Right ventricle myocardium superior (tissue), 1 donor: Measurements from ENCODE around the gene EXOC4. TPM values are rescaled to one million over a fixed set of nuclear protein-coding genes. Genes with fewer than 3 reads are reported as not detected.

Experiments used
- ATAC-seq: fragments of 200-7000 bp; cut with Tn5 transposase; one replicate; pipeline ENCODE4 v1.9.1; 2020; ENCODE audit warnings: mild to moderate bottlenecking; ENCODE audit not compliant: poor library complexity
- DNase-seq: peaks from one replicate; pipeline ENCODE4 v3.0.0-alpha.2; 2020
- intact Hi-C: fragments of 100-400 bp; cut with DNase I; formaldehyde crosslinking; loops from one replicate; pipeline ENCODE4 v1.11.2; 2022
- total RNA-seq: library from RNA; stranded (reverse); fragmentation: NEBNext Ultra II Directional; extraction: Animal tissue kit (Norgen Biotek cat#: 25700); gene quantifications from one replicate; pipeline ENCODE4 v1.2.1, GENCODE V29; 2021
- donor health status: DM: no; HTN: yes; CAD: no; lungs with severe emphysema.

Gene EXOC4
- total RNA-seq, 1 donor from 2014 or later: 32.5 TPM

DNA sequence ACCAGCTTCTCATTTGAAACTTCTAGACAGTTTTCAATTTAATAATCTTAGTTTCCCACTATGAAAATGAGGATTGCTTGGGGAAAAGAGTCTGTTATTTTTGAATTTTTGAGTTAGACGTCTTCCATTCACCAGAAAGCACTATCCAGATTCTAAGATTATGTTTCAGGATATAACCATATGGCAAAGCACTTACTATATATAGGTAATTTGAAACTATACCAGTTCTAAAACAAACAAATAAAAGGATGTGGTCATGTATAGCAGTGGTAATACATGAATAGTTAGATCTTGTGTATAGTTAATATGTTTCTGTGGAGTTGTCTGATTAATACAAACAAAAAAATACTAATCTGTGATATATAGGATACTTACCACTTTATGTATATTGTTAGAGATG, 320.0 kb downstream of the EXOC4 start:
- ATAC-seq (no peak), DNase-seq (no peak)
- intact Hi-C loops: no loop called here

DNA sequence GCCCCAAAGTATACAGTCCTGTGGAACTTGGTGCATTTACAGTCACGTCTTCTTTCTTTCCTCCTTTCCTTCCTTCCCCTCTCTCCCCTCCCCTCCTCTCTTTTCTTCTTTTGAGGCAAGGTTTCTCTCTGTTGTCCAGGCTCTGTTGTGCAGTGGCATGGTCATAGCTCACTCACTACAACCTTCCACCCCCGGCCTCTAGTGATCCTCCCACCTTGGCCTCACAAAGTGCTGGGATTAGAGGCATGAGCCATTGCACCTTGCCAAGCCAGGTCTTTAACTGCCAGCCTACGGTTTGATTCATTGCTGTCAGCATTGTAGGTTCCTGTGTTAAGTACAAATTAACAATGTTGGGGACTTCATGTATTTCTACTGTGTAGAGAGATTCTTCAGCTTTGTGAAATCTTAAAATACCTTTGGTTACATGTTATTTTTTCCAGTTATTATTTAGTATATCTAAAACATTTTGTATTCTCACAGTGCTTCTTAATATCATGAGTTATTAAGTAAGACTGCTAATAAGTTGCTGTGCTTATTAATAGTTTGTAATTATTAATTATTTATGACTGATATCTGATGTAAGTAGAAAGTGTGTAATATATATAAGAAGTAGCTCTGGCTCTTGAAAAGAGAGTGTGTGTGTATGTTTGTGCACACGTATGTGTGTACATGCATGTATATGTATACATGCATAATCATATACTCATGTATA, 320.8 kb downstream of the EXOC4 start:
- intact Hi-C loops: no loop called here
- no peak for DNase-seq
- no peak for ATAC-seq

DNA sequence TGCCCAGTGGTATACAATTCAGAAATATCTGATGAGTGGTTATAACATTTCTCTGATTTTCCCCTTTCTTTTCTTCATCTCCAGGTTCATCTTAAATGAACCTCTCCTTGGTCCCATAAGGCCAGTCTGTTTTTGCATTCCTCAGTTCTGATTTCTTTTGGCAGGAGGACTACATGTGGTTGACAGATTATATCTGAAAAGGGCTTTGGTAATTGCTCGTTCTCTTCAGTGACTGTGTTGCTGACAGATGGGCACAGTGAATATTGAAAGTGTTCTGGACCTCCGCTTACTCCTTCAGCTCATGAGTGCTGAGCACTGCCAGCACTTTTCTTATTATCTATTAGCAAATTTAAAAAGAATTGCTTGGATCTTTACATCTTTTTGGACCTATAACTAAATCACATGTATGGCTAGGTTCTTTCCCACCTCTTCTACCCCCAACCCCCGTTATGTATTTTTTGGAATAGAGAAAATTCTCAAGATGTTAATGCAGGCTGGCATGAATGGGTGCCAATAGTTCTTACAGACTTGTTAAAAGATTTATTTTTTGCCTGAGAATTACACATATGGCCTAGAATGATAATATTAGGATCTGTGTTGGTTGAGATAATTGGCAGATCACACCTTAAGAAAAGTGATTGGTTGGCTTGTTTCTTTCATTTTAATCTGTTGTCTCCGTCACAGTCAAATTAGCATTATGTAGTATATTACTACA, 323.0 kb downstream of the EXOC4 start:
- peak; percentile 53 for ATAC-seq
- DNase-seq: no peak

DNA sequence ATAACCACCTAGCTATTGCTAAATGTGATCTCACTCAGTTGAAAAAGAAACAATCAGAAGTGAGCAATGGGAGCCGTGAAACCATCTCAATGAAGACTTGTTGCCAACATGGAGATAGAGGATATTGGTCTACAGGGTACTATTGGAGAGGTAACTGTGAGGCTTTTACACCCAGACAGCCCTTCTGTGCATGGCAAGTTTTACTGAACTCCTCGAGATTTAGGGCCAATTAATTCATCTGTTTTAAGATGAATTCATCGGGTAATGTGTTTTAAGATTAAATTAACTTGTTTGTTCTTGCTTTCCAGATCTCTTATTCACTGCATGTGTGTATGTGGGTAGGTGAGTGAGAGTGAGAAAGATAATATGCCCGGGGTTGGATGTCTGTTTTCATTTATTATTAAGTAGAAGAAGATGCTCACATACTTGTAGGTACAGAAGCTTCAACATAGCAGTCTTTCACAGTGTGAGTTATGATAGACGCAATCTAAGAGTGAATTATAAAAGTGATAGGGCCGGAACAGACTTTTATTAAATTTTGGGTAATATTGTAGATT, 323.8 kb downstream of the EXOC4 start:
- no peak for DNase-seq
- intact Hi-C loops: no loop called here
- ATAC-seq: no peak

More for the DNA sequence above, 323.0 kb downstream of the EXOC4 start:
- intact Hi-C loops: no loop called here

GRCh38 chr7:133582766-133583523, 330.1 kb downstream of the EXOC4 start:
- ATAC-seq (no peak), DNase-seq (no peak)
- intact Hi-C loops: no loop called here

- no peak for DNase-seq
These were observed 330.8 kb downstream of the EXOC4 start for GRCh38 chr7:133583545-133584171.

GRCh38 chr7:133584956-133585668, 332.2 kb downstream of the EXOC4 start:
- ATAC-seq (no peak), DNase-seq (no peak)
- intact Hi-C loops: no loop called here

More at GRCh38 chr7:133583545-133584171, 330.8 kb downstream of the EXOC4 start:
- intact Hi-C loops: no loop called here
- no peak for ATAC-seq

DNA sequence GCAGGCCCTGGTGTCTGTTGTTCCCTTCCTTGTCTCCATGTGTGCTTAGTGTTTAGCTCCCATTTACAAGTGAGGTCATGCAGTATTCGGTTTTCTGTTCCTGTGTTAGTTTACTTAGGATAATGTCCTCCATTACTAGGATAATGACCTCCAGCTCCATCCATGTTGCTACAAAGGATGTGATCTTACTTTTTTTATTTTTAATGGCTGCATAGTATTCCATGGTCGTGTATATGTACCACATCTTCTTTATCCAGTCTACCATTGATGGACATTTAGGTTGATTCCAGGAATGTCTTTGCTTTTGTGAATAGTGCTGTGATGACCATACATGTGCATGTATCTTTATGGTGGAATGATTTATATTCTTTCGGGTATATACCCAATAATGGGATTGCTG, 333.4 kb downstream of the EXOC4 start:
- ATAC-seq (no peak), DNase-seq (no peak)
- intact Hi-C loops: no loop called here

DNA sequence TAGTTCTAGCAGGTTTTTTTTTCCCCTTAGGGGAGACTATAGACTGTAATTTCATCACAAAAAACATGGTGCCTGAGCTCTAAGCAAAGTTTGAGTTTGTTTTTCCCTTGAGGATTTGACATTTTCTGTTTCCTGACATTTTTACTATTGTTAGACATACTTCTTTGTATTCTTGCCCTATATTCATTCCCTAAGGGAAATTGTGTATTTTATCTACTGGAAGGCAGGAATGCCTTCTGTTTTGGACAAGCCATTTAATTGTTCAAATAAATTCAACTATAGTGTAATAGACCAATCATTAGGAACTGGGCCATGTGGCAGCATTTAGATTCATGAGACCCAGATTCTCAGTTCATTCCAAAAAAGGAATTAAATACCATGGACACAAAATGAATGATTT, 335.0 kb downstream of the EXOC4 start:
- ATAC-seq (no peak), DNase-seq (no peak)
- intact Hi-C loops: no loop called here

- intact Hi-C loops: no loop called here
- DNase-seq: no peak
- no peak for ATAC-seq
These were observed 337.9 kb downstream of the EXOC4 start for GRCh38 chr7:133590795-133591194.

- ATAC-seq: no peak
- no peak for DNase-seq
- intact Hi-C loops: no loop called here
These were observed 338.9 kb downstream of the EXOC4 start for GRCh38 chr7:133591704-133592340.

DNA sequence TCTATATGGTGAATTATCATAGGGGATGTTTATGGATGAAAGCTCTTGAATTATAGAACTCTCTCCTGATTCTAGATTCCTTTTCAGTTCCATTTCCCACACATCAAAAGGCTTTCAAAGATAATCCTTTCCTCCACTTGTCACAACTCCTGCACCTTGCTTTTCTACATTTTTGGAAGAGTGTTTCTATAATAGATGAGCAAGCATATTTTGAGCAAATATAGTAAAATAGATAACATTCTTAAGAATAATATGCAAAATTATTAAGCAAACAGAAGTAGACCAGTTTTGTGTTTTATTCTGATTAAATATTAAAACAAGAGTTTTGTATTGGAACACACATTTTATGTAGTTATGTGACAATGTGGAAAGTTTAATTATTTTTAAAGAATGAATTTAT, 340.7 kb downstream of the EXOC4 start:
- ATAC-seq (no peak), DNase-seq (no peak)
- intact Hi-C loops: no loop called here

DNA sequence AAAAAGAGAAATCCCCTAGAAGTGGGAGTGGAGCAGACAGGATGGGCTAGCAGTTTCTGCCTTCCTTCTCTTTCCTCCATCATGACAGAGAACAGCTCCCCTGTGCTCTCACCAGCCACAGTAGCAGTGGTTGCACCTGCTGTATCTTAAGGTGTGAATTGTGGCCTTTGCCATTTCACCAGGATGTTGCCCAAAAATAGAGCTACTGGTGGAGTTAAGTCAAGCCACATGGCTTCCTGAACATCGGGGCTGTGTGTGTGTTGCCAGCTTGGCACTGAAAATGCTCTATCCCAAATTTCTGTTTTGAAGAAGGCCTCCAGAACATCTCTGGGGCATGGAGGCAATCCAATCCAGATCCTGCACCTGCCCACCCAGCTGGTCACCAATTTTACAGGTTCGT, 348.7 kb downstream of the EXOC4 start:
- no peak for DNase-seq
- ATAC-seq: no peak
- intact Hi-C loops: no loop called here

DNA sequence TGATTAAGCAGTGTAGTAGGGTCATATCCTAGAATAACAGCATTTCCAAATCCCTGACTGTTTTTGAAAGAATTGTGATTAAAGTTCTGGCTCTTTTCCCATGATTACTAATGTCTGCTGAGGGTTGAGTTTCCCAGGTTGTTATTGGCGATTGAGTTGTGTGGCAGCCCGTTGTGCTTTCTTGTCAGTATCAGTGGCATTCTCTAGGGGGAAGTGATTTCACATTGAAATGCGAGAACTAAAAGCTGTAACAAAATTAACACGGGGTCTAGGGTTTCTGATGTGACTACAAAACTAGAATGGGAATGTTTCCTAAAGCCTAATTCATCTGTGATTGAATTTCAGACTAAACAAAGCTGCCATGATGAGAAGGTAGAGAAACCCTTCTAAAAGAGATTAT, 349.4 kb downstream of the EXOC4 start:
- DNase-seq (no peak), ATAC-seq (peak; percentile 34)
- intact Hi-C loops: no loop called here

- intact Hi-C loops: no loop called here
- DNase-seq (no peak), ATAC-seq (no peak)
These were observed 354.1 kb downstream of the EXOC4 start for GRCh38 chr7:133606991-133607390.

DNA sequence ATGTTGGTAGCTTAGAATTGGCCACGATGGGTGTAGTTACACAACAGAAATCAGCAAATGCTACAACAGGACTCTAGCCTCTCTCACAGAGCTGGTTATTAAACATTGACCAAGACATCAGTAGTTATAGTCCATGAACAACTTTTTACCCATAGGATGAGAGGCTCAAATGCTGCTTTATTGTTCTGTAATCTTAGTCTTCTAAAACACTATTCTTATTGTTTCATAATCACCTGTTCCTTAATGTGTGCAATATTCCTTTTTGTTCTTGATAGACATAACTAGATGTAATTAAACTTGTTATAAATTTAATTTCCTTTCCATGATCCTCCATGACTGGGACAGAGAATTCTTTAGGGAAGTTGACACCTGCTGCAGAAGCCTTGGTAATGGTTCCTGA, 356.9 kb downstream of the EXOC4 start:
- intact Hi-C loops: no loop called here
- DNase-seq (no peak), ATAC-seq (no peak)

GRCh38 chr7:133611955-133612354, 359.1 kb downstream of the EXOC4 start:
- DNase-seq (no peak), ATAC-seq (no peak)
- intact Hi-C loops: no loop called here

GRCh38 chr7:133613250-133613790, 360.4 kb downstream of the EXOC4 start:
- ATAC-seq (no peak), DNase-seq (no peak)
- intact Hi-C loops: no loop called here
